HG02943 (cell line): ENCODE measurements around the gene ADAMTSL1.

Experiments used
- ATAC-seq: cut with Tn5 transposase; IDR thresholded peaks from one replicate; pipeline ENCODE4 v1.9.1; 2021; ENCODE audit warnings: mild to moderate bottlenecking, low read depth, moderate library complexity; ENCODE audit not compliant: unreplicated experiment

Gene ADAMTSL1

DNA sequence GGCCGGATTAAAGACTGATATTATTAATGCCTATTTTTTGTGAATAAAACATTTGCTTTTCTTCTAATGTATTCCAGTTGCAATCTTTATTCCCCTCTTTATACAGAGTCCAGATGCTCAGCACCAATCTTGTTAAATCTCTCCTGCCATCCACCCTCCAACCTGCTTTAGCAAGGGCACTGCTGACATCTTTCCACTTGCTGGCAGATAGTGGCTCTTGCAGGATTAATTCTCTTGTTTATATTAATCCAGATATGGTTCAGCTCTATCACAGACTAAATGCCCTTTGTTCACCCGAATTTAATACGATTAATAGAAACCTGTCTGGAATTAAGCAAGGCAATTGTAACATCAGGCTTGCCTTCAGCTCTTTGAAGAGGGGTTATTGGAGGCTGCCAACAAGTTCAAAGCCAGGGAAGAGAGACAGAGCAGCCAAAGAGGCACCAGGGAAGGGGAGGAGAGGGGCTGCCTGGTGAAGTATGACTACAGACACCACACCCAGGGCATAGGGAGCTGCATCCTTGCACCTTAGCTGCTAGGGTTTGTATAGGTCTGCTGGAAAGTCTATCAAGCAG is 322.8 kb downstream of the ADAMTSL1 start:
- ATAC-seq: no peak

DNA sequence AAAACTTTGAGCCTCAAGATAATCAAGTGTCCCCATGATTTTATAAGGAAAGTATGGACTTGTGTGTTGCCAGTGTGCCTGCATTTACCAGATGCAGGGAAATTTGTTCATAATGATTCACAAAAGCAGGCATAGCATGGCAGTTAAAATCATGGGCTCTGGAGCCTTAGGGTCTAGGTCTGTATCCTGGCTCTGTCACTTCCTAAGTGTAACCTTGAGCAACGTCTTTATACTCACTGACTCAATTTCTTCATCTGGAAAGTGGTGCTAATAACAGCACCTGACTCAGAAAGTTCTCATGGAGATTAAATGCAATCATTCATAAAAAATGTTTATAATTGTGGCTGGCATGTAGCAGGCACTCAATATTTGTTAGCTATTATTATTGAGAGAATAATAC is 324.2 kb downstream of the ADAMTSL1 start:
- ATAC-seq: no peak

DNA sequence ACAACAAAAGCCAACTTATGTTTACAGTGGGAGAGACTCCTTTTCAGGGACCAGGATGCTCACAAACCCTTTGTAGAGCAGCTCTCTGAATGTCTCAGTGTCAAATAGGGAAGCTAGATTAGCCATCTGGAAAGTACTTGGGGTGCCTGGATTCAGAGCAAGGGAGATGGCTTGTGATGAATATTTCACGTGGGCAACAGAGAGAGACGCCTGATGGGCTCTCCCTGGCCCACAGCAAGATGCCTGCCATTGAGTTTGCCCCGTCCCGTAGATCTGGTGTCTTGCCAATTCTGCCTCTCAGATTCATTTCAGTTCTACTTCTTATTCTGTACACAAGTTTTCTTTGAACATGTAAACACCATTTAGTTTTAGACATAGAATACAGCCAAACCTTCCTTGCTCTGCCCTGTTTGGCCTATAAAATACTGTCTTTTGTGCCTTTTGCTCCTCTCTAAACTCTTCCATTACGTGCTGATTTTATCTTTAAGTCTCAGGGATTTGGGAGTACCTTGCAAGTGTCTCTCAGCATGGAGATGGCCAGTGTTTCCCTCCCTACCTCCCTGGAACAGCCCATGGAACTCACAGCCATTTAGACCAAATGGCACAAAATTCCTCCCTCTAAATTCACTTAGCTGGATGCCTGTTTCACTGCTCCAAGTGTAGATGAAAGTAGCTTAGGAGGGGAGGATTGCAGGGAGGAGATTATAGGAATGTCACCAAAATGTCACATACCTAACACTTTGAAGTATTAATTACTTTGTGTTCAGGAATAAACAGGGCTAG is 324.7 kb downstream of the ADAMTSL1 start:
- no peak for ATAC-seq

DNA sequence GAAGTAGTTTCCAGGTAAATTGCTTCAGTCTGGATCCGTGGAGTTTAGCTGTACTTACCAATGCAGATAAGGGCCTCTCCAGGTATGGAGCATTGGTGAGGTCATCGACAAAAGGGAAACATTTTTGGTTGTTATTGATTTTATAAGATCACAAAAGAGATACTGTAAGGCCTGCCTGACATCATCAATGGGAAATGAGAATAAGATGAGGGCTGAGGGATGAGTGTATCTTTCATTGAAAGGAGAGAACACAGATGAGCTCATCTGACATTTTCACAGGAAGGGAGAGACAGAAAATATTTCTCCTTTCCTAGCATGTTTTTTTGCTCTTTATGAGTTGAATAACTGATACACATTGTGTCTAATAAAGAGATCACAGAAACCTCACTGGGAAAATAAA is 325.5 kb downstream of the ADAMTSL1 start:
- ATAC-seq: no peak

DNA sequence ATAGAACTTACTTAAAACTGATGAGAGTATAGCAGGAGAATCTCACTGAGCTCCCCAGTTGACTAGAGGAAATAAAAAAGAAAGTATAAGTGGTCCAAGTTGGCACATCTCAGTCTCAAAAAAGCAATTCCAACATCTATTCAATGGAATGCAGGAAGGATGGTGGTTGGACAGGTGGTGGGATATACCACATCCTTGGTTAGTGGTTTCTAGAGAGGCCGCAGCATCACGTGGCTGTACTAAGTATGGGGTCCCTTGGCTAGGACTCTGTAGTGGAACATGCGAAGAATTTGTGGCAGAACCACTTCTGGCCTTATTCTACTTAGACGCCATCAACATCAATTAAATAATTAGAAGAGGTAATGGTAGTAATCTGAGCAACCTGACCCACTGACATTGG is 326.6 kb downstream of the ADAMTSL1 start:
- ATAC-seq: no peak

DNA sequence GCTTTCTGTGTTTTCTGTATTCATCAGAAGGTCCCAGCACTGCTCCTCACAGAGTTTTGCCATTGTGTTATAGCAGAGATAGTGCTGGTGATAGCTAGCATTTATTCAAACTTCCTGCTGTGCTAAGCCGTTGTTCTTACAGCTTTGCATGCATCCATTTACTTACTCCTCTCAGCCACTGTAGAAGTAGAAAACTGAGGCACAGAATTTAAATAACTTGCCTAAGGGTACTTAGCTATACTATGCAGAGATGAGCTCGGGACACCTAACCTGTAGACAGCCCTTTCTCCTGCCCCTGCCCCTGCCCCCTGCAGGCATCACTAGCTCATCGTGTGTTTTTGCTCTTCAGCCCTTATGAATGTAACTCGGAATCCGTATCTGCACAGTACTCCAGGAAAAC is 331.4 kb downstream of the ADAMTSL1 start:
- no peak for ATAC-seq

DNA sequence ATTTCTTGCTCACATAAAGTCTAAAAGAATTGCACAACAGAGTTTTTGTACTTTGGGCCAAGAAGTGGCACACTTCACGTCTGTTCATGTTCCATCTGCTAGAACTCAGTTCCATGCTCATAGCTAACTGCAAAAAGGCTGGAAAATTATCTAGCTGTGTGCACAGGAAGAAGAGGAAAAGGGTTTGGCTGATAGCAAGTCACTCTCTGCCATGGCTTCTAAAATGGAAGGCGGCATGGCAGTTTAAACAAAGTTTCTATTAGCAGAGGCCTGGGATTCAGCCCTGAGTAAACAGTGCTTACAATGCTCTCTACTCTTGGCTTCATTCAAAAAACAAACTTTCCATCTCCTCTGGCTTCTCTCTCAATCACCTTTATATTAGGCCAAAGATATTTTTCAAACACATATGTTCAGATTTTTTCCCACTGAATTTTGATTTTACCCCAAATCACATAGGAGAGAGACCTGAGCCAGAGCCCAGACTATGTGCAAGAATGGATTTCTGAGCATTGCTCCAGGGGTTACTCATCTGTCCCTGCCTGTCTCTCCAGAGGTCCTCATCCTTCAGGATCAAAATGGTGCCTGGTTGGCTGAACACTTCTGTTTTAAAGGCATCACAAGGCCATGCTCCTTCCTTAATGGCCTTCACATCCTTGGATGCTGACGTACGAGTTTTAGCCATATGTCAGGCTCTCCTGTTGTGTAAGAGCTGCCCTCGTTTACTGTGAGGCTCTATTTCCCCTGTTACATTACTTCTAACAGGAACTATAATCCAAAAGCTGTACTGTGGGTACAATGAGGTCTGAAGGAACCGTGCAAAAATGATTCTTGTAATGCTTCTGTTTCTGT is 332.5 kb downstream of the ADAMTSL1 start:
- no peak for ATAC-seq

DNA sequence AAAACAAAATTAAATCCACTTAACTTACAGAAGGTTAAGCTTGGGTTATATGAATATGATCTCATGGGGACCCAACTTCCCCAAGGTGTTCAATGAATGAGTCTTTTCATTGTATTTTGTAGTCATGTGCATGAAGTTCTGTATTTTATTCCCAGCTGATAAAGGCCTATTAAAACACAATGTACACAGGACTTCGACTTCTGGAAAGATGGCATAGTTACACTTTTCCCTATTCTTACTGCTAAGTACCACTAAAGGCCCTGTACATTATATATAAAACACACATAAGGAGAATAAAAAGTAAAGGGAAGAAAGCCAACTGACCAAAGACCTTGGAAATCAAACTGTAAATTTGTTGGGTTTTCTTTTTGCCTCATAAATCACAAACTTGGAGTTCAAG is 336.6 kb downstream of the ADAMTSL1 start:
- ATAC-seq: no peak

DNA sequence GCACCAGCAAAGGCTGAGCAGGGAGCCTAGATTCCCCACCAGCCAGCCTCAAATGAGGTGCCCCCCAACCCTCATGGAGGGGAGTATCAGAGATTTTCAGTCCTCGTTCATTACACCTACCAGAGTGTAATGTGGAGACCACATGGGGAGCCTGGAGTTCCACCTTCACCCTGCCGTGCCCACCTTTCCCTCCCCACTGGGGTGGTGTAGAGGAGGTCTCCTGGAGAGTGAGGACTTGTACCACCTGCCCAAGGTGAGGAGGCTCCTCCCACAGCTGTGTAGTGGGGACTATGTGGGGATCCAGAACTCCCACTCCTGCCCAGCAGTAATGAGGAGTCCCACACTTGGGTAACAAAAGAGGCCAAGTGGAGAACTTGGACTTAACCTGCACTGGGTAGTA is 337.2 kb downstream of the ADAMTSL1 start:
- ATAC-seq: no peak

DNA sequence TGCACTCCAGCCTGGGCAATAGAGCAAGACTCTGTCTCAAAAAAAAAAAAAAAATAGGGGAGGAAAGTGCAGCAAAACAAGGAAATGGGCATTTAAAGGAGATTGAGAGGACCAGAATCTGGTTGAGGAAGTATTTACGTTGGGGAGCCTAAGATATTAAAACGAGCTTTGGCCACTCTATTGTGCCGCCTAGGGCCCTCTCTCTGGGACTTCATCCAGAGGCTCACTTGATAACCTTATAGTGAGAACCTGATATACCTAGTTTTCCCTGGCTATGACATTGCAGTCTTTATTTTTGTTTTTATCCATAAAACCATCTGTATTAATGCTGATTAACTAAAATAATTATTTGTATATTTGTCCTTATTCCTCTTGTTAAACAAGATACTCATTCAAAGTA is 345.5 kb downstream of the ADAMTSL1 start:
- ATAC-seq: no peak

DNA sequence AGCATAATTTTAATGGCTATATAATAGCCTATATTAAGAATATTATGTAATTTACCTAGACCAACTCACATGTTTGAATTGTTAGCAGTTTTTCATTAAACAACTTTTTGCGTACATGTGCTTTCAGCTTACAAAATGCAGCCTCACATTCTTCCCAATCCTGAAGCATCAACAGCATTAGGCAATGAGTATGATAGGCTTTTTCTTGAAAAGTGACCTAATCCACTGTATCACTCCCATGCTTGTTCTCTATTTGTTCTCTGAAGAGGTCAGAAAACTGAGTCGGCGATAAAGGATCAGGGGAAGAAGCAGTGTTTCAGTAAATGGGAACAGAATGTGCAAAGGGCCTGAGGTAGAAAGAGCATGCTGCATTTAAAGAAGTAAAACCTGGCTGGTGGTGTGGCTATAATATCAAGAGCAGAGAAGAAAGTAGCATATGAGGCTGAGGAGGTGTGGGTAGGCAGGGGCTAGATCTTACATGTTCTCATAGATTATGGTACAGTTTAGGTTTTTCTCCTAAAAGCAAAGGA is 346.7 kb downstream of the ADAMTSL1 start:
- no peak for ATAC-seq

DNA sequence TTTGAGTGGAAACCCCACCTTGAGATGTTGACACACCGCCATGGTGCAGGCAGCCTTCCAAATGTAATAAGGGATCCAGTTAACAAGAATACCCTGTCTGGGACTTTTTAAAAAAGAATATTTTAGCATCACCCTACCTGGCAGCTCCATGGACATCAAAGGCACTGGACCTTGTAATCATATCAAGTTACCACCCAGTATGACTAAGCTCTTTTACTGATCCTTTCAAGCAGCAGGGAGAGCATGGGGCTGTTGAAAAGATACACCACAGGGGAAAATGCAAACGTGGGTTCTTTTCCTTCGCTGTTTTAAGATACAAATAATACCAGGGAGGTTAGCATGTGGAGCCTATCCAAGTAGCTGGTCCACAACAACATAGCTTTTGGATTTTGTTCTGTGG is 347.8 kb downstream of the ADAMTSL1 start:
- no peak for ATAC-seq

DNA sequence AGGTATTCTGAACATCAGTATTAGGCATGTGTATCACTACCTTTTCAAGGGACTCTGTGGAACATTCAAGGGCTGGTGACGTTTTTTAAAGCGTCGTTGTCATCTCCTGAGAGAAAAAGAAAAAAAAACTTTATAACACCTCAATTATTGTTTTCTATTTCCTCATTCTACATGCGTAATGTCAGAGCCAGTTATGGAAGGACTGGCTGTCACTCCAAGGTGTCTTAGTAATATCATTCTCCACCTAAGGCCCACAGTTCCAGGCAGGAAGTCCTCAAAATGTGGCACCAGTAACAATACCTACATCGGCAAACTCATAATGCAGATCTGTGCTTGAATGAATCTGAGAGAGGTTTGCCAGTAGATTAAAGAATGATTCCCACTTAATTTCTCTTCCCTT is 348.9 kb downstream of the ADAMTSL1 start:
- ATAC-seq: no peak

DNA sequence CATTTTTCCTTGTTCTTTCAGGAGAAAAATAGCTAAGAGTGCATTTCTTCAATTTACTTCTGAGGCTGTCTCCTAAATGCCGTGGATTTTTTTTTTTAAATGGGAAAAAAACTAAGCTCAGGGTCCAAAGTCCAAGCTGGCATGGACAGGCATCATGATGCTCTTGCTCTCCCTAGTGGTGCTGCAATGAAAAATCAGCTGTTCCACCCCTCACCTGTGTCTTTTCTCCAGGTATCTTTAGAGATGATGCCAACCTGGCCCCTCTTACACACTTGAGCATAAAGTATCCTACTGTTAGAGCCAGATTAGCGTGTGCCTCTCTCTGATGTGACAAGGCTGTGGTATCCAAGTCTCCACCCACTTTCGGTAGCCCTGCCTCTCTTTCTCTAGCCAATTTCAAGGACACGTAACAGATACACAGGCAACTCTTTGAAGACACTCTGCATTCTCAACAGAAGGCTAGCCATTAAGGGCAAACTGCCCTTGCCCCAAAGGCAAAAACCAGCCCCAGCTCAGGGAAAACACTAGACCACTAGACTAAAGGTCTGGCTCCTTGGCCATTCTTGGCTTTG is 350.2 kb downstream of the ADAMTSL1 start:
- no peak for ATAC-seq

DNA sequence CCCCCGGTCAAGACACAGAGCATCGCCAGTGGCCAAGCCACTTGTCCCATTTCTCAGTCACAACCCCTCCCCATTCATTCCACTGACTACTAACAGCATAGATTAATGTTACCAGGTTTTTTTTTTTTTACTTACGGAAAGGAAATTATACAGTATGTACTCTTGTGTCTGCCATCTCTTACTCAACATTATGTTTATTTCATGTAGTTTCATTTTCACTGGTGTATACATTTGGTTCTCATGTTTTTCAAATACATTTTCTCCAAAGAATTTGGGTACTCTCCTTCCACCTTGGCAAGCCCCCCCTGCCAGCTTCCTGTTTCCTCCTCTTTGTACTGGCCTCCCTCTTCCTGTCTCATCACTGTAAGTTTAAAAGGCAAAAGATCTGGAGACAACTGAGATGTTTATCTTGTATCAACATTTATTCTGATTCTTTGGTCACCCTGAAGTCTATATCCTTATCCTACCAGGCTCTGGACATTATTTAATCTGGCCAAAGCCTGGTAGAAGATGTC is 351.8 kb downstream of the ADAMTSL1 start:
- ATAC-seq: no peak

DNA sequence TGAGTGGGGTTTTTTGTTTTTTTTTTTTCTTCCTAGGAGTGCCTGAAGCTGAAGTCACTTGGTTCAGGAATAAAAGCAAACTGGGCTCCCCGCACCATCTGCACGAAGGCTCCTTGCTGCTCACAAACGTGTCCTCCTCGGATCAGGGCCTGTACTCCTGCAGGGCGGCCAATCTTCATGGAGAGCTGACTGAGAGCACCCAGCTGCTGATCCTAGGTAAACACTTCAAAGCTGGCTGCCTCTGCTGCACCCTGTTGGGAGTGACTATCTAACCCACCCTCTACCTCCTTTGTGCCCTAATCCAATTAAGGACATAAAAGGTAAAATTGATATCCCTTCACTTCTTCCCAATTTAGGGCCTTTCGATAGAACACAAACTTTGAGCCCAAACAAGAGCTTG is 352.3 kb downstream of the ADAMTSL1 start:
- ATAC-seq: no peak

DNA sequence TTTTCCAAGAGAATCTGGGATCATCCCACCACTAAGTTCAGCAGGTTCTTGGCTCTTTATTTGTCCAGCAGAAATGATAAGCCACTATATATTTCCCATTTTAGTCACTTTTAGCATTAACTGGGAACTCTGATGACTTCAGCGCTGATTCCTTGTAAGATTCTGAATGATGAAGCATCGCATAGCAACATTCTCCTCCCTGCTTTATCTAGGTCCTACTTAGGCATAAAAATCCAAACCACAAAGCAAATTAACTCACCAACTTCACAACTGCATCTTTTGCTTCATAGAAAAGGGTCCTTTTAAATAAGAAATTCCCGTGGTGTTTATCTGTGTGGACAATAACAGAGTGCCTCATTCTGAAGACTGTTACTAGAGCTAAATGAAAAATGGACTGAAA is 355.1 kb downstream of the ADAMTSL1 start:
- no peak for ATAC-seq

DNA sequence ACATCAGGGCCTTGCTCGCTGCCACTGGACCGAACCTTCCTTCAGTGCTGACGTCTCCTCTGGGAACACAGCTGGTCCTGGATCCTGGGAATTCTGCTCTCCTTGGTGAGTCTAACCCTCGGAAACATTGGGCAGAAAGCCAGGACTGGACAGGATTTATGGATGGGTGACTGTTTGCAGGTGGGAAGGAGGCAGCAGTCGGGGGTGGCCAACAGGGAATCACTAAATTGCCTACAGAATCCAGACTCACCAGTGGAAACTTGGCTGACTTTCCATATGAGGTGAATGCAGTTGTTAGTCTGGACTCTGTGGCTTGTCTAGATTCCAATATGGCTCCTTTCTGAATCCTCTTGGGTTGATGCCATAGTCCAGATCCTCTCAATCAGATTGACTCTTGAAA is 355.9 kb downstream of the ADAMTSL1 start:
- no peak for ATAC-seq

DNA sequence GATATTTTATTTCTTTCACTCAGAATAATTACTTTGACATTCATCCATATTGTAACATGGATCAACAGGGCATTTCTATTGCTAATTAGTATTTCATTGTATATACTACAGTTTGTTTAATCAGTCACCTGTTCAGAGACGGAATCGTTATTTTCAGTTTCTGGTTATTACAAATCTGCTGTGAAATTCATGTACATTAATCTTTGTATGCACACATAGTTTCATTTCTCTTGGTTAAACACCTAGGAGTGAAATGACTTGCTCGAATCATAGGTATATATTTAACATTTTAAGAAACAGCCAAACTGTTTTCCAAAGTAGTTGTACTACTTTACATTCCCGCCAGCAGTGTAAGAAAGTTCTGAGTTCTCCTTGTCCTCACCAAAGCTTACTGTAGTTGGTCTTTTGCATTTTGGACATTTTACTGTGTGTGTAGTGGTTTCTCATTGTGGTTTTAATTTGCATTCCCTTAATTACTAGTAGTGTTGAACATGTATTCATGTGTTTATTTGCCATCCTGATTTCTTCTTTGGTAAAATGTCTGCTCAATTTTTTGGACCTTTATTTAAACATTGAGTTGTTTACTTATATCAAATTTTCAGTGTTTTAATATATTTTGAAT is 360.9 kb downstream of the ADAMTSL1 start:
- no peak for ATAC-seq

DNA sequence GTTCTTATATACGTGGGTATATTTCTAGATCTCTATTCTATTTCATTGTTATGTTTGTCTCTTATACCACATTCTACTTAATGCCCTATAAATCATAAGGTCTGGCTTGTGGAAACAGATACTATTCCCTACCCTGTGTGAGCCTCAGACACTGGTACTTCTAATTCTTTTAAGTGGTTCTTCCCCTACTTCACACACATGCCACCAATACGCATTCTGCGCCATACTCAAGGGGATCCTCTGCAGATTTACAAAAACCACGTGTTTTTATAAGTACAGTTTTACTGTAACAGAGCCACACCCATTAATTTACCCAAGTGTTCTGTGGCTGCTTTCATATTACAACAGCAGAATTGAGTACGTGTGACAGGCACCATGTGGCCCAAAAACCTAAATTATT is 363.4 kb downstream of the ADAMTSL1 start:
- no peak for ATAC-seq
